ENCODE results near the gene ZNF714. TPM values are rescaled to one million over a fixed set of nuclear protein-coding genes. Genes with fewer than 3 reads are reported as not detected.
A peak's percentile ranks its signal among the peaks of the same experiment; 100 is the strongest.

Gene ZNF714
- total and polyA plus RNA-seq, 9 of the 15 experiments (the other 6 are each of a cell fraction or from before 2014, with no cell fraction given) = 16.2 to 40.8 (median 28.9) TPM

DNA sequence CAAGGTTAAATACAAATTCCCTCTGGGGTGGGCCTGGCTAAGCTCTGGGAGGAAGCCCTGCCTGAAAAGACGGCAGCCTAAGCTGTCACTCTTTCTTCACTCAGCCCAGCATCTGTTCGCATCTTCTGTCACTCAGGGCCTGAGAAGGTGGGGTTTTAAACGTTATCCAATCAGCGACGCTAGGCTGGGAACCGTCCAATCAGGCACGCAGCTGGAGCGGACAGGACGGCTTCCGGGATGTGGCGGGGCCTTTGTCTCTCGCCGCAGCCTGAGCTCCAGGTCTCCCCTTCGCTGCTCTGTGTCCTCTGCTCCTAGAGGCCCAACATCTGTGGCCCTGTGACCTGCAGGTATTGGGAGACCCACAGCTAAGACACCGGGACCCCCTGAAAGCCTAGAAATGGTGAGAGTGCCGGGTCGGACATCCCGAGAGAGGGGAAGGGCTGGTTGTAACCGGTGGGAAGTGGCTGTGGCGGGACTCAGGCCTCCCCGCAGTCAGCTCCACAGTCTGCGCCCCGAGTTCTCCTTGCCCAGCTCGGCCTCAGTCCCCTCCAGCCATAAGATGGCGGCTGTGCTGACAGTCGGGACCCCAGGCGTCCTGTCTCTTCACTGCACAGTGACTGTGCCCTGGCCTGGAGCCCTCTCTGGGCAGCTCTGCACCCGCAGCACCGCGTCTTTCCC lies 59.9 kb downstream of the ZNF714 start, which contains the start of gene ZNF431 (continued):
- TF ChIP-seq, protein P1, sequence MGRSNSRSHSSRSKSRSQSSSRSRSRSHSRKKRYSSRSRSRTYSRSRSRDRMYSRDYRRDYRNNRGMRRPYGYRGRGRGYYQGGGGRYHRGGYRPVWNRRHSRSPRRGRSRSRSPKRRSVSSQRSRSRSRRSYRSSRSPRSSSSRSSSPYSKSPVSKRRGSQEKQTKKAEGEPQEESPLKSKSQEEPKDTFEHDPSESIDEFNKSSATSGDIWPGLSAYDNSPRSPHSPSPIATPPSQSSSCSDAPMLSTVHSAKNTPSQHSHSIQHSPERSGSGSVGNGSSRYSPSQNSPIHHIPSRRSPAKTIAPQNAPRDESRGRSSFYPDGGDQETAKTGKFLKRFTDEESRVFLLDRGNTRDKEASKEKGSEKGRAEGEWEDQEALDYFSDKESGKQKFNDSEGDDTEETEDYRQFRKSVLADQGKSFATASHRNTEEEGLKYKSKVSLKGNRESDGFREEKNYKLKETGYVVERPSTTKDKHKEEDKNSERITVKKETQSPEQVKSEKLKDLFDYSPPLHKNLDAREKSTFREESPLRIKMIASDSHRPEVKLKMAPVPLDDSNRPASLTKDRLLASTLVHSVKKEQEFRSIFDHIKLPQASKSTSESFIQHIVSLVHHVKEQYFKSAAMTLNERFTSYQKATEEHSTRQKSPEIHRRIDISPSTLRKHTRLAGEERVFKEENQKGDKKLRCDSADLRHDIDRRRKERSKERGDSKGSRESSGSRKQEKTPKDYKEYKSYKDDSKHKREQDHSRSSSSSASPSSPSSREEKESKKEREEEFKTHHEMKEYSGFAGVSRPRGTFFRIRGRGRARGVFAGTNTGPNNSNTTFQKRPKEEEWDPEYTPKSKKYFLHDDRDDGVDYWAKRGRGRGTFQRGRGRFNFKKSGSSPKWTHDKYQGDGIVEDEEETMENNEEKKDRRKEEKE (IDR thresholded peaks at IDR 0.05; ENCODE audit: borderline replicate concordance in 1 of 2, control insufficient read depth in 1 of 2, low read depth in 2 of 2, low read length in 1 of 2) = no peak
- TF ChIP-seq ZNF583 (CRISPR knock-in tag; IDR thresholded peaks at IDR 0.05) = 0 out of 2 replicates have a peak, but pooled peaks have one; percentile 27
- no peak for TF ChIP-seq ZNF830 (CRISPR knock-in tag; IDR thresholded peaks at IDR 0.05)
- no peak for TF ChIP-seq NCOA4 (IDR thresholded peaks at IDR 0.05; ENCODE audit: partially characterized antibody)
- TF ChIP-seq ZNF57 (CRISPR knock-in tag; IDR thresholded peaks at IDR 0.05) = no peak
- no peak for TF ChIP-seq ZNF444 (CRISPR knock-in tag; IDR thresholded peaks at IDR 0.05)
- TF ChIP-seq YBX1 (IDR thresholded peaks at IDR 0.05) = no peak
- peak in 1 of 2 experiments; percentile 57; a peak in 1 of 4 replicates for TF ChIP-seq MAZ (CRISPR knock-in tag; conservative IDR thresholded peaks at IDR 0.05 in 1 of 2, IDR thresholded peaks at IDR 0.05 in 1 of 2)

Measured in K562 (cell line).